C4-2B (cell line): Measurements from ENCODE around the gene REPIN1.

Experiments
- H3K27ac ChIP-seq: fragments of 450-650 bp; 2 replicates; pipeline ENCODE4 v1.5.1; 2017
- ZFX ChIP-seq: fragments of 450-650 bp; IDR thresholded peaks from 2 replicates; pipeline ENCODE4 v1.6.1; 2017
- TF ChIP-seq, protein P1 (sequence below): fragments of 450-650 bp; conservative IDR thresholded peaks from 2 replicates; pipeline ENCODE4 v1.5.1; 2017; ENCODE audit warnings: mild to moderate bottlenecking

The REPIN1 gene

DNA sequence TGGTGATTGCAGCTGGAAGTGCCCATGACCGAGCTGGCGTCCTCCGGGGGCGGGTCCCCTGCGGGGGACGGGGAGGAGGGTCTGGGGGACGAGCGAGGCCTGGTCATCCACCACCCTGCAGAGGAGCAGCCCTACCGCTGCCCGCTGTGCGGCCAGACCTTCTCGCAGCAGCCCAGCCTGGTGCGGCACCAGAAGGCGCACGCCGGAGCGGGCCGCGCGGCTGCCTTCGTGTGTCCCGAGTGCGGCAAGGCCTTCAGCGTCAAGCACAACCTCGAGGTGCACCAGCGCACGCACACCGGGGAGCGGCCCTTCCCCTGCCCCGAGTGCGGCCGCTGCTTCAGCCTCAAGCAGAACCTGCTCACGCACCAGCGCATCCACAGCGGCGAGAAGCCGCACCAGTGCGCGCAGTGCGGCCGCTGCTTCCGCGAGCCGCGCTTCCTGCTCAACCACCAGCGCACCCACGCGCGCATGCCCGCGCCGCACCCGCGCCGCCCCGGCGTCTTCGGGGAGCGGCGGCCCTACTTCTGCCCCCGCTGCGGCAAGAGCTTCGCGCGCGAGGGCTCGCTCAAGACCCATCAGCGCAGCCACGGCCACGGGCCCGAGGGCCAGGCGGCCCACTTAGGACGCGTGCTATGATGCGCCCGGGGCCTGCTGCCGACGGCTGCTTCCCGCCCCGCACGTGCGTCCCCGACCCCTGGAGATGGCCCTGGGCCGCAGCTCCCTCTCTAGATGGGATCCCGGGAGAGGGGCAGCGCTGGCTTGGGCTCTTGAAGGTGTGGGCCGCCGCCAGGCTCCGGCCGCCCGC lies 39.2 kb downstream of the REPIN1 start:
- no peak overlapping the region for H3K27ac ChIP-seq
- no peak for TF ChIP-seq ZFX
- TF ChIP-seq, protein P1, sequence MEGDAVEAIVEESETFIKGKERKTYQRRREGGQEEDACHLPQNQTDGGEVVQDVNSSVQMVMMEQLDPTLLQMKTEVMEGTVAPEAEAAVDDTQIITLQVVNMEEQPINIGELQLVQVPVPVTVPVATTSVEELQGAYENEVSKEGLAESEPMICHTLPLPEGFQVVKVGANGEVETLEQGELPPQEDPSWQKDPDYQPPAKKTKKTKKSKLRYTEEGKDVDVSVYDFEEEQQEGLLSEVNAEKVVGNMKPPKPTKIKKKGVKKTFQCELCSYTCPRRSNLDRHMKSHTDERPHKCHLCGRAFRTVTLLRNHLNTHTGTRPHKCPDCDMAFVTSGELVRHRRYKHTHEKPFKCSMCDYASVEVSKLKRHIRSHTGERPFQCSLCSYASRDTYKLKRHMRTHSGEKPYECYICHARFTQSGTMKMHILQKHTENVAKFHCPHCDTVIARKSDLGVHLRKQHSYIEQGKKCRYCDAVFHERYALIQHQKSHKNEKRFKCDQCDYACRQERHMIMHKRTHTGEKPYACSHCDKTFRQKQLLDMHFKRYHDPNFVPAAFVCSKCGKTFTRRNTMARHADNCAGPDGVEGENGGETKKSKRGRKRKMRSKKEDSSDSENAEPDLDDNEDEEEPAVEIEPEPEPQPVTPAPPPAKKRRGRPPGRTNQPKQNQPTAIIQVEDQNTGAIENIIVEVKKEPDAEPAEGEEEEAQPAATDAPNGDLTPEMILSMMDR = no peak

- no peak overlapping the region for H3K27ac ChIP-seq
- TF ChIP-seq, protein P1 = no peak
- TF ChIP-seq ZFX = no peak
Measured at GRCh38 chr7:150408393-150409299, 40.0 kb downstream of the REPIN1 start.

DNA sequence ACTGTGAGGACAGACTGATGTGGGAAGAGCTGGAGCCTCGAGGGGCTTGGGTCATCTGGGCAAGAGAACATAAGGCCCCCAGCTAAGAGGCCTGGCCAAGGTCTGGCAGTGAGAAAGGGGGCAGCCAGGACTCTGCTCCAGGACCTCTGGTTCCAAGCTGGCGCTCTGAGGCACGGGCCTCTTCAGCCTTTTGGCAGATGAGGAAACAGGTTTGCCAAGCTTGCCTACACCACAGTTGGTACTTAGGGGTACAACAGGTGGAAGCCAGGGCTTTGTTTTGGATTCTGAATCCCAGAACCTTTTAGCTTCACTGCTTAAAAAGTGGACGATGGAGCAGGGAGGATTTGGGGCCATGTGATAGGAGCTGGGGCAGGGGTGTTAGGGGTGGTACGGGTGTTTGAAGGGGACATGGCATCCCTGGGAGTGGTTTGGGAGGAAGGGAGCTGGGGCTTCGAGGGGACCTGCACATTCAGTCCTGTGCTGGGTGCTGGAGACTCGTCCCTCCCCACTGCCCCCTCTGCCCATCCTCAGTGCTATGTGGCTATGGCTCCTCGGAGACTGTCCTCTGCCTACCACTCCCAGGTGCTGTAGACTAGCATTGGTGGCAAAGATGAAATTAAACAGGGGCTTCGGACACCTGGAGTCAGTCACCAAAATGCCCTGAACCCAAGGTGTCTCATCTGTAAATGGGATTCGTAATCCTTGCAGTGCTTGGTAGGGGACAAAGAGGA lies 40.8 kb downstream of the REPIN1 start:
- no peak for TF ChIP-seq ZFX
- TF ChIP-seq, protein P1 = no peak
- no peak overlapping the region for H3K27ac ChIP-seq

DNA sequence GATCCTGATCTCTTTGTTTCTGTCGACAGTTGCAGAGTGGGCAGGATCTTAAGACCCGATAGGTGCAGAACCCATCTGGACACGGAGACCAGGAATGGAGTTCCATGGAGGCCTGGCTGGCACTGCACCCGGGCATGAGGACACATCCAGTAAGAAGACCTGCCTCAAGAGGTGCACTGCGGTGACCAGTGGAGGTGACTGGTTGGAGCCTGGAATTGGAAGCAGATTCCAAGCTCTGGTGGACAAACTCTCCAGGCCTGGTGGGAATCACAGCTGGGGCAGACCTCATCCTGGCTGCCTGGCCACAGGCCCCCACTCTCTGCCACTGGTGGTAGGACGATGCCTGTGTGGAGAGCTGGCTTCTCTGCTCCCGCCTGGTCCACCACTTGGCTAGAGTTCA lies 41.5 kb downstream of the REPIN1 start:
- H3K27ac ChIP-seq = no peak overlapping the region
- TF ChIP-seq ZFX = no peak
- TF ChIP-seq, protein P1 = no peak

GRCh38 chr7:150410680-150411346 lies 42.2 kb downstream of the REPIN1 start:
- no peak for TF ChIP-seq ZFX
- TF ChIP-seq, protein P1 = no peak
- no peak overlapping the region for H3K27ac ChIP-seq

- TF ChIP-seq, protein P1 = no peak
- TF ChIP-seq ZFX = no peak
- no peak overlapping the region for H3K27ac ChIP-seq
Measured at GRCh38 chr7:150411606-150412005, 43.0 kb downstream of the REPIN1 start.
